ENCODE results near the gene CLUH. TPM values are rescaled to one million over a fixed set of nuclear protein-coding genes. Genes with fewer than 3 reads are reported as not detected.

CLUH gene
- total RNA-seq, 1 experiment from 2014 or later: 21.6 TPM

DNA sequence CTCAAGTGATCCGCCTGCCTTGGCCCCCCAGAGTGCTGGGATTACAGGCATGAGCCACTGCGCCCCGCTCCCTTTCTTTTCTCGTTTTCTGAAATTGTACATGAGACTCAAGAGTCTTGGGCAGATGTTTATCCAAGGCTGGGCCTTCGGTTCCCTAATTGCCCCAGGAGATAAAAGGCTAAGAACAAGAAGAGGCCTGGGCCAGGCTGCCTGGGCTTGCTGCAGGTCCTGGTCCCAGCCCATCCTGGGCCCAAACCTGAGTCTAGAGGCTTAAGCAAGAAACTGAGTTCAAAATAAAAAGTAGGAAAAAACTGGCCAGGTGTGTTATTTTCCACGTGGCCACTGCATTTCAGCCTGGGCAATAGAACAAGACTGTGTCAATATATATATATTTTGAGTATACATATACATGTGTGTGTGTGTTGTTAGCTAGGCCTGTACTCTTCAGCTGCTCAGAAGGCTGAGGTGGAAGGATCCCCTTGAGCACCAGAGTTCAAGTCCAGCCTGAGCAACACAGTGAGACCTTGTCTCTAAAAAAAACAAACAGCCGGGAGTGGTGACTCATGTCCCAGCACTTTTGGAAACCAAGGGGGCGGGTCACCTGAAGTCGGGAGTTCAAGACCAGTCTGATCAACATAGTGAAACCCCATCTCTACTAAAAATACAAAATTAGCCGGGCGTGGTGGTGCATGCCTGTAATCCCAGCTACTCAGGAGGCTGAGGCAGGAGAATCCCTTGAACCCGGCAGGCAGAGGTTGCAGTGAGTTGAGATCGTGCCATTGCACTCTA lies 6.8 kb upstream of the CLUH start:
- DNase-seq (ENCODE audit: low read depth): peak; percentile 54

DNA sequence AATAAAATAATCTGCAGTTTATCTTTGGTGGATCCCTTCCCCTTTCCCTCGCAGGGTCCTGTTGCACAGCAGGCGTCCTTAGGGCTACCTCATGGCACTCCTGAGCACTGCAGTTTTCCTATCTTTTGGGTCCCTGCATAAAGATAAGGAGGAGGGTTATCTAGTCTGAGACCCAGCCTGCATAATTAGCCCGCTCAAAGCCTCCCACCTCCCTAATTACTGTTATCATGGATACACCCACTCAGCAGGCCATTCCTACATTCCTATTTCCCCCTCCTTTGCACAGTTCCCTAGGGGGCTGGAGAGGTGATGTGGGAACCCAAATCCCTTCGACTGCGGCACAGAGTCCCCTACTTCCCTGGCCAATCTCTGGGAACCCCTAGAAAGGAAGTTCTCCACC lies 5.1 kb upstream of the CLUH start:
- no peak for DNase-seq (ENCODE audit: low read depth)

DNA sequence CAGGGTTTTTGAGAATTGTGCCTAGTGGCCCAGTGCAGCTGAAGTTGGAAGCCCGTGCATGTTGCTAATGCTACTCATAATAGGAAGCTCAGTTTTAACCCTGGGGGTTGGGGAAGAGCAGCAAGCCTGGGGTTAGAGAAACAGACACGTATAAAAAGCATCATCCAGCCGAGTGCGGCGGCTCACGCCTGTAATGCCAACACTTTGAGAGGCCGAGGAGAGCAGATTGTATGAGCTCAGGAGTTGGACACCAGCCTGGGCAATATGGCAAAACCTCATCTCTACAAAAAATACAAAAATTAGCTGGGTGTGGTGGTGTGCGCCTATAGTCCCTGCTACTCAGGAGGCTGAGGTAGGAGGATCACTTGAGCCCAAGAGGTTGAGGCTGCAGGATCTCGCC lies 2.3 kb upstream of the CLUH start:
- no peak for DNase-seq (ENCODE audit: low read depth)

DNA sequence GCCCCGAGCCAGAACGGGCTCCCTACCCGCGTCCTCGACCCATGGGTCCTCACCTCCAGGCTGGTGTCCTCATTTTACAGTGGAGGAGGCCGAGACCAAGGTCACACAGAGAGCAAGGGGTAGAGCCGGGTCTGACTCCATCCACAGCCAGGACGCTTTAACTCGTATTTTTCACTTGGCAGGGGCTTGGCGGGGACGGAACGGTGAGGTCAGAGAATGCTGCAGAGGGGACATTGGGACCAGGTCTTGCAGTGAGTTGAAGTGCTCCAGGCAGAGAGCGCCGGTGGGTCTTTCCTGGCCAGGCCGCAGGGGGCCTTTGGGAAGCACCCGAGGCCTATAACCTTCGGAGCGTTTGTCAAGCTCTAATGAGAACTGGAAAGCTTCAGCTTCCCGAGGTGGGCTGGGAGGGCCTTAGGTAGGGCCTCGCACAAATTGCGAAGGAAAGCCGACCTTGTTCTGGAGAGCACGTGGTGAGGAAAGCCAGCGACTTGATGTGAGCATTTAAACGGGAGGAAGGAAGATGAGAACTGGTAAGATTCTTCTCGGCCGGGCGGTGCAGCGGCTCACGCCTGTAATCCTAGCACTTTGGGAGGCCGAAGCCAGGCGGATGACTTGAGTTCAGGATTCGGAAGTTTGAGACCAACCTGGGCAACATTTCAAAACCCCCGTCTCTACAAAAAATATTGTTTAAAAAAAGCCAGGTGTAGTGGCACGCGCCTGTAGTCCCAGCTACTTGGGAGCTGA lies 908 bp upstream of the CLUH start:
- no peak for DNase-seq (ENCODE audit: low read depth)

DNA sequence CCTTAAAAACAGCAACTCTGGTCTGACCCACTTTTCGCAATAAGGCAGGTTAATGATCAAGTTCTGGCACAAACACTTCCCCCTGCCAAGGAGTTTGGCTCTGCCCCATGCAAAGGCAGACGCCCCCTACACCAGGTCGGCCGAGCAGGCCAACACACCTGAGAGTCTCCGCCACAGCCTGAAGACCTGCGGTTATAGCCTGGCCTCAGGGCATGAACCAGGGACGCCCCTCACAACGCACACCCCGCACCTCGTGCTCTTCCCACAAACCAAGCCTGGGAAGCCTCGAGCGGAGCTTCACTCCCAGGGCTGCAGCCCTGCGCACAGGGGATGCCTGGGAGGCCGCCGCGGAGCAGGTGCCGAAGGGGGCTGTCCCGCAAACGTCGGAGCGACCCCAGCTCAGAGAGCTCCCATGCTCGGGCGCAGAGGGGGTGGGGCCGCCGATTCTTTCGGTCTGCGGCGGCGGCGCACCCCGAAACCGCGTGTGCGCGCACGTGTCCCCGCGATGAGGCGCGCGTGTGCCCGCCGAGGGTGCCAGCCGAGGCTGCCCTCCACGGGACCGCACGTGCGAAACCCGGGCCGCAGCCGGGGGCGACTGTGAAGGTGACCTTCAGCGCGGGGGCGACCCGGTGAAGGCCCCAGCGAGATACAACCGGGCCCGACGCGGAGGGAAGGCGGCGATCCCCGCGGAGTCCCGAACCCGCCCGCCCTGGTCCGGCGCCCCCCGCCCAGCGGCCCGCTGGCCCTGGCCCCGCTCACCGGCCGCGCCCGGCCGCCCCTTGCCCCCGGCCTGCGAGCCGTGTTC lies 559 bp downstream of the CLUH start:
- no peak for DNase-seq (ENCODE audit: low read depth)

DNA sequence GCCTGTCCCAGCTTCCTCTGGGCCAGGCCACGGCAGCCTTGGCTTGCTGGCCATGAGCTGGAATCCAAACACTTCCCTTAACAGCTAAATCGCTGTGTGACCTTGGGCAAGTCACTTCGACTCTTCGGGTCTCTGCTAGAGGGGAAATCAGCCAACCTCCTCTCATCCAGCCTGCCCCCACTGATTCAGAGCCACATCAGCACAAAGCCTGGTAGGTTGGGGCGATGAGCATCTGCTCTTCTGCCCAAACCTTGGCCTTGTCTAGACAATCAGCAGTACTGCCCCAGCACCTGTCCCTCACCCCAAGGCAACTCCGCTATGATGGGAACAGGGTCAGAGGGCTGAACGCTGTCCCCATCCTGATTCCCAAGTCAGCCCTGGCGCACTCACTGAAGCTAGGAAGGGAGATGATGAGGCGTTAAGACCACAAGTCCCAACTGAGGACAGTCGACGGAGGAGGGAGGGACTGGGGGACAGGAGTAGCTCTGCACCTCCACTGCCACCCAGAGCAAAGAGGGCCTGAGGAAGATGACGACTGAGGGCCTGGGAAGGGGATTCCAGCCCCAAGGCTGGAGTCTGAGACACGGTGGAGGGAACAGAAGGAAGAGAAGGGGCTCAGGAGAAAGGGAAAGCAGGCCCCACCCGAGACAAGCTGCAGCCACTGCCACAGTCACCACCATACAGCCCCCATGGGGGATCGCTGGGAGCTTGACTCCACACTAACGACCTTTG lies 1.3 kb downstream of the CLUH start:
- DNase-seq (ENCODE audit: low read depth): no peak

DNA sequence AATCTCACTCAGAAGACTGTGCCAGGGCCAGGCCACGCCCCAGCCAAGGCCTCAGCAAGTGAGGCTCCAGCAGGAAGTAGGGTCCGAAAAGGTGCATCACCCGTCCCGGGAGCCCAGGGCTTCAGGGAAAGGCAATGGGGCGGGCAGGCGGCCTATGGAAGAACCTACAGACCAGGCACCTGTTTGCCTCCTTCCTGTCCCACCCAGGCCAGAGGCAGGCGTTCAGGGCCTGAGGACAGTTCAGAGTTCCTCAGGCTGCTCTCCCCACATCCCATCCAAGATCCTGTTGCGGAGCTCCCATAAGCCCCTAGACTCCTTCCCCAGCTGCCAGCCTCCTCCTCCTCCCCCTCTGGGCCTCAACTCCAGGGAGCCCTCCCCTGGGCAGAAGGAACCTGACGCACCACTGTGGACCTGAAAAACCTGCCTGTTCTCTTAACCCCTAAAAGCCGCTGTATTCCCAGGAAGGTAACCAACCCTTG lies 2.3 kb downstream of the CLUH start:
- no peak for DNase-seq (ENCODE audit: low read depth)

DNA sequence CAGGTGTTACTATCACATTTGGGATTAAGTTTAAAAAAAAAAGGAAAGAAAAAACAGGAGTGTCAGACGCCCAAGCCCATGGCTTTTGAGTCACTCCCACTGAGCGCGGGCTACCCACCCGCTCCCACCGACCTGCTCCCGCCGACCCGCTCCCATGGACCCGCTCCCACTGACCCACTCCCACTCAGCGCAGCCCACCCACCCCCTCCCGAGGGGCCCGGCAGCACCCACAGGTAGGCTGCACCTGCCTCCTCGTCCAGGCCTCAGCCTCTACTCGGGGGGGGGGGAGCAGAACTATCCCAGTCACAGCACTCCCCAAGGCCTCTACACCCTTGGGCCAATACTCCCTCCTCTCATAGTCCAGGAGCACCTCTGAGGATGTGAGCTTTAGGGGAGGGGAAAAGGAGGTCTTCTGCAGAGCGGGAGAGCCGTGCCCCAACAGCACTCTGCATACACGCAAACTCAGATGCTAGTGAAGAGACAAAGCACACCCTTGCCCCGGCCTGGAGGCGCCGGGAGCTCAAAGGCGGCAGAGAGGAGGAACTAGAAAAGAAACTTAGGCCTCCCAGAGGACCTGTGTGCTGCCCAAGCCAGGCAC lies 2.9 kb downstream of the CLUH start:
- no peak for DNase-seq (ENCODE audit: low read depth)

DNA sequence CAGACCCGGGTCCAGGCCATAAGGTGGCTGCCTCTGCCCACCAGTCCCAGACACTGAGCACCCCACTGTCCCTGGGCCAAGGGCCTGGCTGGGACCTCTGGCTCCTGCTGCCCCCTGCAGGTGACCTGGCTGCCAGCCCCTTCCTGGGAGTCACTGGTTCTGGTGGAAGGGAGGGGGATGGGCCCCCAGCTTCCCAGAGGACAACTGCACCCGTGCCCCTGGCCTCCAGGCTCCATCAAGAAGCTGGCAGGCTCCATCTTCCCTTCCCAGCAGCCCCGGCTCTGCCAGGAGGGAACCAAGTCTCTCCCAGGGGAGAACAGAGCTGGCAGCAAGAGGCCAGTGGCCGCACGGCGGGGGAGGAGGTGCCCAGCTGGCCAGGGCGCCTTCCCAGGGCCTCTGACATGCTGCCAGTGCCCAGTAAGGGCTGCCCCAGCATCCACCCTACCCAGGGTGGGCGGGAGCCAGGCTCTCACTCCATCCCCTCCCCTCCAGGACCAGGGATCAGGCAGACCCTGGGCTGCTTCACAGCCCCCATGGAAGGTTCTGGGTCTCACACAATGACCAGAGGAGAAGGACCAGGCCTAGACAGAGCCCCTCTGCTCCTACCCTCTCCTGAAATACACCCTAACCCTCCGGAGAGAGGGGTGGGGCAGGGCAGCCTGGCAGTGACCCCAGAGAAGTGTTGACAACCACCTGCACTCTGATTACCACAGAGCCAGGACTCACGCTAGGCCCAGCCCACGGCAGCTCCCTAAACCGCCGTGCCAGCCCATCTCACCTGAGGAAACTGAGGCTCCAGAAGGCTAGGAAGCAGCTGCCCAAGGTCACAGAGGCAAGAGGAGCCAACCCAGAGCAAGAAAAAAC lies 3.6 kb downstream of the CLUH start:
- DNase-seq (ENCODE audit: low read depth): no peak

DNA sequence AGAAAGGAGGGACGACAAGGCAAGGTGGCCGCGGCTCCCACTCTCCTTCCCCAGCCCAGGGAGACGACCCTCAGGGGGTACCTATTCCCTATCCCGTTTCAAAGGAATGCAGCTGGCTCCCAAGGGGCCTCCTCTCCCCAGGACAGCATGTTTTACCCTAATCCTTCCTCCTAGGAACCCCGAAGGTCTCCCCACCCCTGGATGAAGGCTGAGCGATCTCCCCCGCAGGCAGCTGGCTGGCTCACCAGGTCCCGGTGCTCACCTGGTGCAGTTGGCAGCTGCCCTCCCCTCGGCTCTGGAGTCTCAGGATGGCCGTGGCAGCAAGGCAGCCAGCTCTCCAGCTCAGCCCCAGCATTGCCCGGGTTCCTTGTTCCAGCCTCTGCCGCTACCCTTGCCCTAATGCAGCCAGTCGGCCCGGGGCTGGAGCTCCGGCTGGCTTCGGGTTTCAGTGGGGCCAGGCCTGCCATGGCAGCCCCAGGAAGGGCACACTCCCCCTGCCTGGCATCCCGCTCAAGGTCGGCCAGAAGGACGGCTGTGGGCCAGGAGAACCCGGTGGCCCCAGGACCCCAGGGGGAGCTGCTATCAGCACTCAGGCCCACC lies 4.6 kb downstream of the CLUH start:
- DNase-seq (ENCODE audit: low read depth): no peak

DNA sequence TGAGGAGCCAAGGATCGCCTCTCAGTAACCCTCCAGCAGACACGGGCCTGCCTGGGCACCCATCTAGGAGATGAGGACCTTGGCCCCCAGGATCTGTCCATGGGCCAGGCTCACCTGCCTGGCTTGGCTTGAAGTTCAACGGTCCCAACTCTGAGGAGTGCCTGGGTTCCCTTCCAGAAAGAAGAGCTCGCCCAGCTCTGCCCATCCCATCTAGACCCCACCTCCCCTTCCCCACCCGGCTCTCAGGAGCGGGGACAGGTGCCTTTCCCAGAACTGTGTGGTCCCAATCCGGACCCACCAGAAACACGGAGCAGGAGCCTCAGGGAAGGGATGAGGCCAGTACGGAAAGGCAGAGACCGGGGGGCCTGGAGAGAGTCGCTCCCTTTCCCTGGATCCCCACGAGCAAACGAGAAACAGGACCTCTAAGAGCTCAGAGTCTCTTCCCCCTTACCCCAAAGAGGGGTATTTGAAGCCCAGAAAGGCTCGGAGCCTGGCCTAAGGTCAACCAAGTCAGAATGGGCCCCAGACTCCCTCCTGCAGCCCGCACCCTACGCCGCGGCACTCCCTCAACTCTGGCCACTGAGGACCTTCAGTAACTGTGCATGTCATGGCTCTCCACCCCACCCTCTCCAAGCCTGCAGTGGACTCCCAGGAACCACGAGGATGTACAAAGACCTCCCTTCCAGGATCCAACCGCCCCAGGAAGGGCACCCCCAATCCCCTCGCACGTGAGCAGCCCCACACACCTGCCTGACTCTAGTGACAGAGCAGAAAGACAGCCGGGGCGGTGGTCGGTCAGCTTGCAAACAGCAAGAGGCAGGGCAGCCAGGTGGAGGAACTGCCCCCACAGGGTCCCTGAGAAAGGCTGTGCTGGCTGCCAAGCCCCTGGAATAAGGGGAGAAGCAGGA lies 5.4 kb downstream of the CLUH start:
- DNase-seq (ENCODE audit: low read depth): no peak

DNA sequence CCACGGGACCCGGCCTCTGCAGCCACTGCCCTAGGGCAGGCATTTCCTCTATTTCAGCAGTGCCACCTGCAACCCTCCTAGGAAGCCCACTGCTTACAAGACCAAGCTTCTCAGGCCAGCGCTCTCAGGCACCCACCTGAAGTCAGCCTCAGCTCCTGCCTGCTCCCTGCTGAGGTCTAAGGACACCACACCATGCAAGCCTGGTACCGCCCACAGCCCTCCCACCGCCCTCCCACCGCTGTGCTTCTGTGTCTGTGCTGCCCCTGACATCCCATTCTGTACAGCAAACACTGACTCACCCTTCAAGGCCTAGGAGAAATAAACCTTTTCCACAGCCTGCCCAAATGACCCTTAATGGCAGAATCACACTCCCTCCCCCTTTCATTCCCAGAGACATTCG lies 6.3 kb downstream of the CLUH start:
- DNase-seq (ENCODE audit: low read depth): no peak

DNA sequence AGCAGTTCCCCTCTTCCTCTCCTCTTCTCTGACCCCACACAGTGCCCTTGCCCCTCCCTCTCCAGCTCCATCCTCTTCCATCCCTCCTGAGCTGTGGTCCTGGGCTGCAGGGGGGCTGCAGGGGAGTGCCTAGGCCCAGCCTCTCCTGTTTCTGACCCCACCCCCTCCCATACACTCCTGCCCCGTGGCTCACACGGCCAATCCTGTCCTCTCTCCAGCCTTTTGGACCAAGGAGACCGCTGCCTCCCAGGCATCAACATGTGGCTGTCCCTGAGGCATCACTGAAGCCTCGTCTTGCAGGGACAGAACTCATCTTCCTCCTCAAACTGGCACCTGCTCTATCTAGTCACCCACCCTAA lies 6.7 kb downstream of the CLUH start:
- no peak for DNase-seq (ENCODE audit: low read depth)

DNA sequence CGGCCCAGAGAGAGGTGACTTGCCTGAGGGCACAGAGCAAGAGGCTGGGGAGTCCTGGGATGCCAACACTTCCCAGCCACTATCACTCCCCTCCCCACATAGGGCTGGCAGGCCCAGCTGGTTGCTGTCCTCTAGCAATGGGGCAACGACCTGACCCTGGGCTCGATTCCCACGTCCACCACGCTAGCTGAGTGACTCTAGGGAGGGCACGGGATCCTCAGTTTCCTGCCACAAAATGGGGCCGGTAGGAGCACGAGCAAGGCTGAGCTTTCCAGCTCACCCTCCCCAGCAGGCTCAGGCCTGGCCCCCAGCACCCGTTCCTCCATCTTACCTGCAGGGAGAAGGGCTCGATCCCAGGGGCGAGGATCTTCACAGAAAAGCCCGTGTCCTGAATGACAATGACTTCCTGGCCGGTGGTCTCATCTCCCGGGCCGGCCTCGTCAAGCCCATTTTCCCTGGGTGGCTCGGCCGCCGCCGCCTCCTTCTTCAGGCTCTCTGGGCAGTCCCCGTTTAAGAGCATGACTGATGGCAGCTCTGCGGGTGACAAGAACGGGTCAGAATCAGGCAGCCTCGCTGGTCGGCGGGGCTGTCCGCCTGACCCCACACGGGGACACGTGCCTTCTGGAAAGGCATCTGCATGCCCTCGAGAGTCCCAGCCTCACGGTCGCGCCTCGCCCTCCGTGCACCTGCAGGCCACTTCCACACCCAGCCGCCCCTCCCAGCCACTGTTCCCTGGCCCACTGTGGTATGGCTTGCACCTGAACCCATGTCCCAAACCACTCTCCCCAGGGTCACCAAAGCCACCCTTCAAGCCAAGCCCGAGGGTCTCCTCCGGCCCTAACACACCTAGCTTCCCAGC lies 7.3 kb downstream of the CLUH start:
- no peak for DNase-seq (ENCODE audit: low read depth)

DNA sequence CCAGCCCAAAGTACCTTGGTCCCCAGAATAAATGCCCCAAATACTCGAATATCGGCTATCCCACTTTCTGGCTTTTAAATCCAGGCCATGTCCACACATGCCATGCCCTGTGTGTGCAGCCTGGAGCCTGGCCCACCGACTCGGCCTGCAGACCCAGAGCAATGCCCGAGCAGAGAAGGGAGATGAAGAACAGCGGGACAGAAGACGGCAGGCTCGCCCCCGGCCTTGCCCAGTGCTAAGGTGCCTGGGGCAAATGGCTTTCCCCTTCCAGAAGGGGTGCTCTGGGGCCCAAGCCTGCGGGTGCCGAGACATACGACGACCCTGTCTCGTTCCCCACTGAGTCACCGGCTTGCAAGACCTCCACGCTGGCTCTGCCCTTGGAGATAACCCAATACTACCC lies 8.0 kb downstream of the CLUH start:
- no peak for DNase-seq (ENCODE audit: low read depth)

DNA sequence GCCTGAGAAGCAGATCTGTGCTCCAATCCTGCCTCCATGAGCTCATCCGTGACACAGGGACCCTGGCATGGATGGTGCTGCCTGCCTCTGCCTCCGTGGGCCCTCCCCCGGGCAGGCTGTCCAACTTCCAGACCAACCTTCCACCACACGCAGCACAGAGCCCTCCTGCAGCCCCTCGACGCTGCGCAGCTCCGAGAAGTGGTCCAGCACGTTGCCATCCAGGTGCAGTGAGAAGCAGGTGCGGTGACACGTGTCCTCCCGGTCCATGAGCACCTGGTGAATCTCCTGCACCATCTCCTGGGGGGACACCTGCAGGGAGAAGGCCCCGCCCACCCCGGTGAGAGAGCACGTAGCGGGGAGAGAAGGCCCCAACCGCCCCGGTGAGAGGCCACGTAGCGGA lies 8.4 kb downstream of the CLUH start:
- DNase-seq (ENCODE audit: low read depth): no peak

DNA sequence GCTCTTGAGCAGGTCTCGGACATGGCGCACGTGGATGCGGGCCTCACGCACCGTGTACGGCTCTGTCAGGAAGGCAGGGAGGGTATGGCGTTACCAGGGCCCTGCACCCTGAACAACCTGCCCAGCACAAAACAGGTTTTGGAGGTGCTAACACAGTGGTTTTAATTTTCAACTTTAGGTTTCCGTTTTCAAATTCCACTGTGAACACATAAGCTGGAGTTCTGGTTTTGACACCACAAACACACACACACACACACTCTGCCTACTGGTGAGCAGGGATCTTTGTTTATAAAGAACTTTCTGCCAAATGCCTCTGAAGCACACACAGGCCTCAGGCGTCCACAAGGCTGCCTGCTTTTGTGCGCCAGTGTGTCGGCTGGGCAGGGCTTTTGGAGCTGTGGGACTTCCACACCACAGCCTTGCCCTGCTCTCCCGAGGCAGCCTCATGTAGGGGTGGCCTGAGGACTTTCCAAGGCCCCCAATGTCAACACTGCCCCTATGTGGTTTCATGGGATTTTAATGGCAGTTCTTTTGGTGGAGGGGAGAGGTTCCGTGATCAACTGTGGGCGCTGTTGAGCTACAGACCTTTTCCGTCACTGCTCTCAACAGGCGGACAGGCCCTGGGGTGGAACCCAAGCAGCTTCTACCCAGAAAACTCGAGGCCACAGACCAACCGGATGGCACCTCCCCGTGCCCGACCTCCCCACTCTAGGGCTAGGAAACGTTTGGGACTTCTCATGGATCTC lies 9.4 kb downstream of the CLUH start:
- DNase-seq (ENCODE audit: low read depth): no peak
